ENCODE data around the gene KCNQ1. TPM values are rescaled to one million over a fixed set of nuclear protein-coding genes. Genes with fewer than 3 reads are reported as not detected.

KCNQ1 gene
- total and polyA plus RNA-seq, 2 experiments from 2014 or later, result 0.45 to 0.87 TPM

- DNase-seq (ENCODE audit: low spot score), result no peak
- Histone ChIP-seq H3K4me3 (no peak overlapping the region), H3K36me3 (ENCODE audit: insufficient read depth) (no peaks in the 10 kb centered on the region), H3K79me2 (replicated peaks; ENCODE audit: insufficient read depth) (no peaks in the 10 kb centered on the region), H3F3A (replicated peaks; ENCODE audit: low read depth) (no peaks in the 10 kb centered on the region), H3K27ac (ENCODE audit: low read depth) (no peak overlapping the region), H3K9me2 (ENCODE audit: insufficient read depth) (0 out of 2 replicates have a peak, but pooled peaks cover 6% of the 10 kb centered on the region), H3K4me2 (no peak overlapping the region), H4K20me1 (replicated peaks; ENCODE audit: insufficient read depth) (no peaks in the 10 kb centered on the region), H3K4me1 (ENCODE audit: insufficient read depth) (no peaks in the 10 kb centered on the region; the same call in 1 of the 2 replicates), H2AFZ (no peak overlapping the region), H3K27me3 (ENCODE audit: insufficient read depth) (peaks cover 25% of the 10 kb centered on the region)
- Mint-ChIP-seq H3K4me1 (peaks cover 16% of the 10 kb centered on the region), H3K9me3 (peaks cover 18% of the 10 kb centered on the region), H3K27ac (no peak overlapping the region), H3K4me3 (no peak overlapping the region), H3K27me3 (ENCODE audit: insufficient read depth, low read depth, poor library complexity) (peaks cover 65% of the 10 kb centered on the region), H3K36me3 (ENCODE audit: low read depth) (peaks cover 5% of the 10 kb centered on the region; the same call in 2 of the 3 replicates)
- no peak for TF ChIP-seq ETS1 (IDR thresholded peaks at IDR 0.05)
- no peak for TF ChIP-seq NANOG (IDR thresholded peaks at IDR 0.05; ENCODE audit: borderline replicate concordance)
- TF ChIP-seq EZH2phosphoT487 (IDR thresholded peaks at IDR 0.05; ENCODE audit: unreplicated experiment), result no peak
- no peak for TF ChIP-seq ZNF331 (CRISPR knock-in tag; IDR thresholded peaks at IDR 0.05; ENCODE audit: low read depth)
- ATAC-seq, result no peak
These were observed 369.2 kb downstream of the KCNQ1 start for GRCh38 chr11:2813968-2814367.

- Mint-ChIP-seq H3K9me3 (peaks cover 26% of the 10 kb centered on the region), H3K4me1 (peaks cover 16% of the 10 kb centered on the region), H3K36me3 (ENCODE audit: low read depth) (peaks cover 7% of the 10 kb centered on the region; the same call in 2 of the 3 replicates), H3K4me3 (no peak overlapping the region), H3K27me3 (ENCODE audit: insufficient read depth, low read depth, poor library complexity) (peaks cover 60% of the 10 kb centered on the region), H3K27ac (no peak overlapping the region)
- no peak overlapping the region for H3K27ac ChIP-seq (ENCODE audit: low read depth)
- TF ChIP-seq ZNF114 (CRISPR knock-in tag; IDR thresholded peaks at IDR 0.05) (no peak), NANOG (IDR thresholded peaks at IDR 0.05; ENCODE audit: borderline replicate concordance) (no peak), ZNF331 (CRISPR knock-in tag; IDR thresholded peaks at IDR 0.05; ENCODE audit: low read depth) (no peak), ZNF462 (CRISPR knock-in tag; IDR thresholded peaks at IDR 0.05) (no peak), JUNB (IDR thresholded peaks at IDR 0.05; ENCODE audit: unreplicated experiment) (no peak), CREB1 (CRISPR knock-in tag; IDR thresholded peaks at IDR 0.05; ENCODE audit: low read depth) (no peak)
- peaks cover 22% of the 10 kb centered on the region for H3K27me3 ChIP-seq (ENCODE audit: insufficient read depth)
- no peaks in the 10 kb centered on the region for H3F3A ChIP-seq (replicated peaks; ENCODE audit: low read depth)
- H3K9me2 ChIP-seq (ENCODE audit: insufficient read depth), result 0 out of 2 replicates have a peak, but pooled peaks cover 6% of the 10 kb centered on the region
- no peaks in the 10 kb centered on the region for H4K20me1 ChIP-seq (replicated peaks; ENCODE audit: insufficient read depth)
- ATAC-seq, result no peak
- H3K36me3 ChIP-seq (ENCODE audit: insufficient read depth), result no peaks in the 10 kb centered on the region
- no peaks in the 10 kb centered on the region; the same call in 1 of the 2 replicates for H3K4me1 ChIP-seq (ENCODE audit: insufficient read depth)
- no peak overlapping the region for H2AFZ ChIP-seq
- no peak overlapping the region for H3K4me3 ChIP-seq
- no peaks in the 10 kb centered on the region for H3K79me2 ChIP-seq (replicated peaks; ENCODE audit: insufficient read depth)
- no peak for DNase-seq (ENCODE audit: low spot score)
- no peak overlapping the region for H3K4me2 ChIP-seq
These were observed 369.9 kb downstream of the KCNQ1 start for GRCh38 chr11:2814751-2815150.

Measured in GM23338 (cell line).